Epithelial cell of proximal tubule (primary cell): ENCODE data around the gene CYBRD1. TPM values are rescaled to one million over a fixed set of nuclear protein-coding genes. Genes with fewer than 3 reads are reported as not detected.
"Not testable (repeated sequence)": the region's sequence is repeated elsewhere in the genome, so short reads cannot be mapped to it uniquely, and the experiment has no call there.

Experiments
- DNase-seq: peaks from one replicate; pipeline ENCODE4 v3.0.0-alpha.2; 2011; ENCODE audit warnings: low read depth
- H3K4me3 ChIP-seq: 2 replicates; pipeline ENCODE4 v1.5.1; 2011; ENCODE audit warnings: low read depth, mild to moderate bottlenecking, low read length
- total RNA-seq: library from RNA; depleted of rRNA; stranded (reverse); fragments of >200 nt; gene quantifications from 2 replicates; pipeline ENCODE4 v1.2.3, GENCODE V29; 2015
- TF ChIP-seq, protein P1 (sequence below): conservative IDR thresholded peaks from 2 replicates; pipeline ENCODE4 v1.5.1; 2012; ENCODE audit warnings: low read depth, mild to moderate bottlenecking, low read length

Gene CYBRD1
- total RNA-seq, 1 donor from 2014 or later: 5.1 TPM

GRCh38 chr2:171492664-171493063 is 29.6 kb upstream of the CYBRD1 start:
- TF ChIP-seq, protein P1, sequence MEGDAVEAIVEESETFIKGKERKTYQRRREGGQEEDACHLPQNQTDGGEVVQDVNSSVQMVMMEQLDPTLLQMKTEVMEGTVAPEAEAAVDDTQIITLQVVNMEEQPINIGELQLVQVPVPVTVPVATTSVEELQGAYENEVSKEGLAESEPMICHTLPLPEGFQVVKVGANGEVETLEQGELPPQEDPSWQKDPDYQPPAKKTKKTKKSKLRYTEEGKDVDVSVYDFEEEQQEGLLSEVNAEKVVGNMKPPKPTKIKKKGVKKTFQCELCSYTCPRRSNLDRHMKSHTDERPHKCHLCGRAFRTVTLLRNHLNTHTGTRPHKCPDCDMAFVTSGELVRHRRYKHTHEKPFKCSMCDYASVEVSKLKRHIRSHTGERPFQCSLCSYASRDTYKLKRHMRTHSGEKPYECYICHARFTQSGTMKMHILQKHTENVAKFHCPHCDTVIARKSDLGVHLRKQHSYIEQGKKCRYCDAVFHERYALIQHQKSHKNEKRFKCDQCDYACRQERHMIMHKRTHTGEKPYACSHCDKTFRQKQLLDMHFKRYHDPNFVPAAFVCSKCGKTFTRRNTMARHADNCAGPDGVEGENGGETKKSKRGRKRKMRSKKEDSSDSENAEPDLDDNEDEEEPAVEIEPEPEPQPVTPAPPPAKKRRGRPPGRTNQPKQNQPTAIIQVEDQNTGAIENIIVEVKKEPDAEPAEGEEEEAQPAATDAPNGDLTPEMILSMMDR: no peak

DNA sequence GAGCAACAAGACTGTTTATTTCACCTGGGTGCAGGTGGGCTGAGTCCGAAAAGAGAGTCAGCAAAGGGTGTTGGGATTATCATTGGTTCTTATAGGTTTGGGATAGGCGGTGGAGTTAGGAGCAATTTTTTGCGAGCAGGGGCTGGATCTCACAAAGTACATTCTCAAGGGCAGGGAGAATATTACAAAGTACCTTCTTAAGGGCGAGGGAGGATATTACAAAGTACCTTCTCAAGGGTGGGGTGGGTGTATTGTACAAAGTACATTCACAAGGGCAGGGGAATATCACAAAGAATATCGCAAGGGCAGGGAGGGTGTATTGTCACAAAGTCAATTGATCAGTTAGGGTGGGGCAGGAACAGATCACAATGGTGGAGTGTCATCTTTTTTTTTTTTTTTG is 24.6 kb upstream of the CYBRD1 start:
- DNase-seq, H3K4me3 ChIP-seq: not testable (repeated sequence)

More at GRCh38 chr2:171492664-171493063, 29.6 kb upstream of the CYBRD1 start:
- DNase-seq: no peak
- no peak overlapping the region for H3K4me3 ChIP-seq

DNA sequence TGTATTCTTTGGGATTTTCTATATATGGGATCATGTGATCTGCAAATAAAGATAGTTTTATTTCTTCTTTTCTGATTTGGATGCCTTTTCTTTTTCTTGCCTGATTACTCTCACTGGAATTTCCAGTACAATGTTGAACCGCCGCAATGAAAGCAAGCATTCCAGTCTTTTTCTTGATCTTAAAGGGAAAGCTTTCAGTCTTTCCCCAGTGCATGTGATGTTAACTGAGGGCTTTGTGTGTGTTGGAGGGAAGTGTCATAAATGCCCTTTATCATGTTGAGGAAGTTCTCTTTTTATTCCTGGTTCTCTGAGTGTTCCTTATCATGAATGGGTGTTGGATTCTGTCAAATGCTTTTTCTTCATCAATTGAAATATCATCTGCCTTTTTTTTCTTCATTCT is 16.9 kb upstream of the CYBRD1 start:
- no peak overlapping the region for H3K4me3 ChIP-seq
- DNase-seq: no peak
- TF ChIP-seq, protein P1: no peak

DNA sequence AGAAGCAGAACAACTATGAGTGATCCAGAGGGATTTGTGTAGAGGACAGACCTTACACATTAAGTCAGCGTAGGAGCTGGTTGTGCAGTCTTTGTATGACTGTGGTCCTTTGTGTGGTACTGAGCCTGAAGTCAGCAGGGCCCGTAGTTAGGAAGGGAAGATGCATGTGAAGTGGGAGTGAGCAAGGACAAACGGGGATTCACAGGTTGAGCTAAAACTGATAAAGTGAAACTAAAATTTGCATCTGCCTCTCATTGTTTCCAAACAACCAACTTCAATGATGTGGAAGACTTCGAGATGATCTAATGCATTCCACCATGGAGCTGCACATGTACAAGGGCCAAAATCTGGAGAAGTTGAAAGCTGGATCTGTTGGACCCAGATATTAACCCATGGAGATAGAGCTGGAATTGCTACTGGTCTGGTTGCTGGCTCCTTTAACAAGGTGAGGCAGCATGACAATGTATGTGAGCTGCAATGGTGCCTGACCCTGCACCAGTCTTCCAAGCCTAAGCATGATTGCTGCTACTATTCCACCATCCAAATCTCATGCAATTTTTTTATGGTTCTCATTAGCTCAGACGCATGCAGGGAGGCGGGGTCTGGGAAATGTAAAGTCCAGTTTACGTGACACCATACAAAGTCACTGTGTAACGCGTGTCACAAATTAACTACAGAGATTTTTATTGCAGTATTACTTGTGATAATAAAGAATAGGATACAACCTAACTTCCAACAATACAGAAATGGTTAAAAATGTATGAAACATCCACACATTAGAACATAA is 12.1 kb upstream of the CYBRD1 start:
- no peak overlapping the region for H3K4me3 ChIP-seq
- TF ChIP-seq, protein P1: no peak
- no peak for DNase-seq

DNA sequence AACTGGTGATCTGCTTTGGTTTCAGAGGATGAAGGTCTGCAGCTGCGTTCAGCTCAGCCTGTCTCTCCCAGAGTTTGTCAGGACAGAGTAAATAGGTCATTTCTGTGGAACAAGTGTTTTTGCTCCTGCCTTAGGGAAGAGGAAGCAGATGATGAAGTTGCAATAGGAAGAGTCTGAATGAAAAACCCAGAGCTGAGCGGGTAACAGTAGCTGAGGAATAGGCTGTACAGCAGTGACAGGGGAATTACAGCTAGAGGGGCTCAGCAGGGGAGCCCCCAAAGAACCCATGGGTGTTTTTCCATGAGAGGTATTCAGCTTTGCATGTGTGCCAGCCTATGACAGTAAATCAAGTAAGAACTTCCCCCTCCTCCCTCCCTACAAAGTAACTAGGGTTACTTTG is 10.3 kb upstream of the CYBRD1 start:
- TF ChIP-seq, protein P1: no peak
- no peak for DNase-seq
- no peak overlapping the region for H3K4me3 ChIP-seq

- no peak overlapping the region for H3K4me3 ChIP-seq
- no peak for DNase-seq
- TF ChIP-seq, protein P1: no peak
Measured at GRCh38 chr2:171512683-171513195, 9.5 kb upstream of the CYBRD1 start.

- no peak for DNase-seq
- H3K4me3 ChIP-seq: no peak overlapping the region
- TF ChIP-seq, protein P1: no peak
Measured at GRCh38 chr2:171513719-171514160, 8.5 kb upstream of the CYBRD1 start.
